H1 (cell line): ENCODE results near the gene SELENOI. TPM values are rescaled to one million over a fixed set of nuclear protein-coding genes. Genes with fewer than 3 reads are reported as not detected.

Source experiments
- ASH2L ChIP-seq: fragments of 200-600, 300-600 bp; sonication (generic); IDR thresholded peaks from one replicate; pipeline ENCODE4 v1.7.1; 2017; ENCODE audit warnings: low read length
- CBX5 ChIP-seq: fragments of 300-800, 300-1000 bp; sonication (generic); IDR thresholded peaks from 2 replicates; pipeline ENCODE4 v1.7.1; 2016; ENCODE audit warnings: antibody characterized with exemption, low read length, low read depth
- CREB1 ChIP-seq: IDR thresholded peaks from 2 replicates; pipeline ENCODE4 v1.6.1; 2012; ENCODE audit warnings: inconsistent platforms
- CTBP2 ChIP-seq: IDR thresholded peaks from 2 replicates; pipeline ENCODE4 v1.7.0; 2011; ENCODE audit warnings: borderline replicate concordance, mild to moderate bottlenecking, moderate library complexity, mixed read lengths, low read length; ENCODE audit not compliant: insufficient read depth, insufficient read length
- EGR1 ChIP-seq: IDR thresholded peaks from 2 replicates; pipeline ENCODE4 v1.6.1; 2011; ENCODE audit warnings: low read depth, low read length, borderline replicate concordance
- EZH2 ChIP-seq: fragments of 200-600 bp; sonication (generic); IDR thresholded peaks from 2 replicates; pipeline ENCODE4 v1.7.1; 2012; ENCODE audit warnings: low read depth, mild to moderate bottlenecking, moderate library complexity, low read length, inconsistent platforms; ENCODE audit not compliant: severe bottlenecking
- FOSL1 ChIP-seq: IDR thresholded peaks from 2 replicates; pipeline ENCODE4 v1.6.1; 2011; ENCODE audit warnings: mild to moderate bottlenecking, low read depth, low read length, moderate library complexity; ENCODE audit not compliant: insufficient read depth
- GABPA ChIP-seq: IDR thresholded peaks from 2 replicates; pipeline ENCODE4 v1.6.1; 2011; ENCODE audit warnings: mild to moderate bottlenecking, low read length, moderate library complexity, borderline replicate concordance; ENCODE audit not compliant: insufficient read depth
- HDAC2 ChIP-seq, 2 experiments: fragments of 300-600 bp in 1 of 2; sonication (generic) in 1 of 2; IDR thresholded peaks; 2 replicates each; pipeline ENCODE4 v1.6.1; 2011 to 2012; ENCODE audit warnings: low read depth in 2 of 2, low read length in 2 of 2, mild to moderate bottlenecking in 2 of 2, moderate library complexity in 2 of 2, borderline replicate concordance in 1 of 2, inconsistent platforms in 1 of 2
- JUN ChIP-seq: IDR thresholded peaks from 2 replicates; pipeline ENCODE4 v1.6.1; 2011; ENCODE audit warnings: low read depth, mild to moderate bottlenecking, improper control_type of control experiment, low read length
- KDM4A ChIP-seq: IDR thresholded peaks from one replicate; pipeline ENCODE4 v1.7.1; 2012; ENCODE audit warnings: low read depth, mild to moderate bottlenecking, moderate library complexity, low read length, inconsistent platforms; ENCODE audit not compliant: severe bottlenecking
- KDM5A ChIP-seq: fragments of 200-600 bp; IDR thresholded peaks from 2 replicates; pipeline ENCODE4 v1.7.1; 2012; ENCODE audit warnings: mild to moderate bottlenecking, low read length, inconsistent platforms, mixed read lengths
- PHF8 ChIP-seq: fragments of 200-600 bp; sonication (generic); conservative IDR thresholded peaks from 2 replicates; pipeline ENCODE4 v1.7.1; 2012; ENCODE audit warnings: low read depth, mild to moderate bottlenecking, inconsistent platforms, low read length, moderate library complexity
- POLR2AphosphoS5 ChIP-seq: IDR thresholded peaks from 2 replicates; pipeline ENCODE4 v1.6.1; 2011; ENCODE audit warnings: low read depth, low read length
- RBBP5 ChIP-seq: IDR thresholded peaks from 2 replicates; pipeline ENCODE4 v1.7.1; 2012; ENCODE audit warnings: low read depth, mild to moderate bottlenecking, inconsistent platforms, low read length, moderate library complexity, borderline replicate concordance
- SIX5 ChIP-seq: IDR thresholded peaks from 2 replicates; pipeline ENCODE4 v1.6.1; 2011; ENCODE audit warnings: mild to moderate bottlenecking, low read depth, low read length
- SP1 ChIP-seq: IDR thresholded peaks from 2 replicates; pipeline ENCODE4 v1.6.1; 2011; ENCODE audit warnings: low read depth, low read length
- SP2 ChIP-seq: IDR thresholded peaks from 2 replicates; pipeline ENCODE4 v1.6.1; 2012; ENCODE audit warnings: mild to moderate bottlenecking, low read length, inconsistent platforms
- SRF ChIP-seq: IDR thresholded peaks from 2 replicates; pipeline ENCODE4 v1.6.1; 2011; ENCODE audit warnings: mild to moderate bottlenecking, low read depth, low read length, moderate library complexity
- TAF1 ChIP-seq: IDR thresholded peaks from 2 replicates; pipeline ENCODE4 v1.6.1; 2011; ENCODE audit warnings: mild to moderate bottlenecking, low read depth, low read length
- TAF7 ChIP-seq: optimal IDR thresholded peaks from 2 replicates; pipeline ENCODE3; 2011; ENCODE audit warnings: low read depth, mild to moderate bottlenecking, inconsistent platforms, low read length, moderate library complexity, borderline replicate concordance
- TBP ChIP-seq: IDR thresholded peaks from 2 replicates; pipeline ENCODE4 v1.6.1; 2011; ENCODE audit warnings: low read depth, low read length, improper control_type of control experiment
- polyA plus RNA-seq, 7 experiments: library from polyadenylated mRNA; depleted of rRNA in 3 of 7; stranded (reverse) in 5 of 7; unstranded in 2 of 7; fragments of >200 nt in 5 of 7; fragments of 200-250 nt in 2 of 7; gene quantifications; 1 replicate in 5 of 7; 2 replicates in 1 of 7; 4 replicates in 1 of 7; pipeline versions ENCODE4 v1.2.1 to v1.2.3, GENCODE V29; 2011 to 2013; ENCODE audit warnings: missing spikeins in 2 of 7, mixed read lengths in 2 of 7
- total RNA-seq: library from RNA; stranded (reverse); fragmentation: NEBNext Ultra II Directional; extraction: Animal tissue kit (Norgen Biotek cat#: 25700); gene quantifications from 2 replicates; pipeline ENCODE4 v1.2.1, GENCODE V29; 2021
- TF ChIP-seq, protein P1 (sequence below): IDR thresholded peaks from 2 replicates; pipeline ENCODE4 v1.6.1; 2011; ENCODE audit warnings: low read depth, mild to moderate bottlenecking, low read length; ENCODE audit not compliant: insufficient read depth

SELENOI gene
- total and polyA plus RNA-seq, 2 of the 8 experiments (the other 6 are each of a cell fraction or from before 2014, with no cell fraction given), result 15.9 to 63.8 TPM

DNA sequence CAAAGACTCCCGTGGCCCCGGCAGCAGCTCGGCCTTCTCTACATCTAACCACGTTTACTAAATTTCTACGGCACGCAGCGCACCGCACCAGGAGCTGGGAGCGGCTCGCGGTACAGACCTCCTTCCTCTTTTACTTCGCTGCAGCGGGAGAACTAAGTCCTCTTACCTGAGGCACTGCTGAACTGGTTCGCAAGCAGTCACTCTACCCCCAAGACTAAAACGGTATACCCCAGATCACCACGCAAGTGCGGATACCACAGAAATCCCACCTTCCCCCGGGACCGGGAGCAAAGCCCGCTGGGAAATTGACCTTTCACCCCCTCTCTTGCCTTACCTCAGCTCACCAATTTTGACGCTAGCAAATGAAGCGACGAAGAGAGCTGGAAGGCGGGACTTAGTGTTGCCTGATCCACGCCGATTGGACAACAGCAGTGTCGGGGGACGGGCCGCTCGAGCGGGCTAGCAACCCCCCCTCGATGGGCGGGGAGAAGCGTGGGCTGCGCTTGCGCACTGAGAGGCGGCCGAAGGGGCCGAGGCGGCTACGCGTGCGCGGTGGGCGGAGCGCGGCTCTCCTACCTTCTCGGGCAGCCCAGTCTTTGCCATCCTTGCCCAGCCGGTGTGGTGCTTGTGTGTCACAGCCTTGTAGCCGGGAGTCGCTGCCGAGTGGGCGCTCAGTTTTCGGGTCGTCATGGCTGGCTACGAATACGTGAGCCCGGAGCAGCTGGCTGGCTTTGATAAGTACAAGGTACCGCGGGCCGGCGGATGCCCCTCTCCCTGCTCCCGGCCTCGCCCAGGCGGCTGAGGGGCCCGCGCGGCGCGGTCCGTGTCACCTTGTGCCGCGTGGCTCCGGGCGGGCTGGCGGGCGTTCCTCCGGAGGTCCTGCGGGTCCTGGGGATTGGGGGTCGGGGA, at the start of gene SELENOI (continued):
- TF ChIP-seq CTBP2, result no peak
- peak; percentile 71 for TF ChIP-seq SP2
- TF ChIP-seq ASH2L, result peak; percentile 91
- TF ChIP-seq PHF8, result peak; percentile 82
- no peak for TF ChIP-seq EZH2
- peak; percentile 93 for TF ChIP-seq TAF1
- TF ChIP-seq KDM5A, result peak; percentile 30; the same call in 1 of the 2 replicates
- no peak for TF ChIP-seq FOSL1
- peak; percentile 98 for TF ChIP-seq SP1
- peak; percentile 56 to 72; a peak in 1 of 4 replicates for TF ChIP-seq HDAC2 (IDR thresholded peaks at IDR 0.05; ENCODE audit: borderline replicate concordance in 1 of 2, low read depth in 2 of 2, low read length in 2 of 2)
- TF ChIP-seq, protein P1, sequence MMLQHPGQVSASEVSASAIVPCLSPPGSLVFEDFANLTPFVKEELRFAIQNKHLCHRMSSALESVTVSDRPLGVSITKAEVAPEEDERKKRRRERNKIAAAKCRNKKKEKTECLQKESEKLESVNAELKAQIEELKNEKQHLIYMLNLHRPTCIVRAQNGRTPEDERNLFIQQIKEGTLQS, result no peak
- TF ChIP-seq SIX5, result no peak
- TF ChIP-seq POLR2AphosphoS5, result peak; percentile 86
- TF ChIP-seq KDM4A, result peak; percentile 59
- no peak for TF ChIP-seq CBX5
- TF ChIP-seq RBBP5, result peak; percentile 87
- TF ChIP-seq SRF, result no peak
- TF ChIP-seq JUN, result no peak
- TF ChIP-seq TBP, result peak; percentile 87
- no peak for TF ChIP-seq GABPA
- peak; percentile 84 for TF ChIP-seq TAF7
- TF ChIP-seq CREB1, result peak; percentile 85
- no peak for TF ChIP-seq EGR1
